ENCODE data around the gene RPP25. TPM values are rescaled to one million over a fixed set of nuclear protein-coding genes. Genes with fewer than 3 reads are reported as not detected.

RPP25 gene
- total and polyA plus RNA-seq, 2 of the 13 experiments (the other 11 are each of a cell fraction or from before 2014, with no cell fraction given) = 0.05 to 0.11 TPM

DNA sequence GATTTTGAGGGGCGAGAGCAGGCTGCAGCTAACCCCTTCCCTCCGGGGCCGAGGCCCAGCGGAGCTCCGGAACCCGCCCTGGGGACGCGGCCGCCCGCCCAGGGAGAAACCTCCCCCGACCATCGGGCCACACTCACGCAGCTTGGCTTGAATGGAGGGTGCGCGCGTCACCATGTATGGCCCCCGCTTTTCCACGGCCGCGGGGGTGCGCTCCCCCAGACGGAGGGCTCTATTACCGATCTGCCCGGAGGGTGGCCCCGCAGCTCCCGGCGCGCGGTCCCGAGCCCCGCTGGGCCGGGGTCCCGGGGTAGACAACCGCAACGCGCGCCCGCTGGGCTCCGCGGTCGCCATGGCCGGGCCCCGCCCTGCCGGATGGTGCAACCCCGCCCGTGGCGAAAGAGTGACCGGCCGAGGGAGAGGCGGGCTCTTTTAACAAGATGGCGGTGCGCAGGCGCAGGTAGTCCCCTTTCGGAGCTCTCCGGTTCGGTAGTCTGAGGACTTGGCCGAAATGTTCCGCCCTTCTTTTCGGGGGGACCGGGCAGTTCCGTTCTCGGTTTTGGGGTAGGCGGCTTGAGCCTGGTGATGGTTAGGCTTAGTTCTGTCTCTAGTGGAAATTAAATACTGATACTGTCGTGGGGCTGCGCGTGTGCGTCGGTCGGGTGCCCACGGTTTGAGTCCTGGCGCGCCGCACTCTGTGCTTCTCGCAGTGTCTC is 50.0 kb downstream of the RPP25 start, which contains the start of gene FAM219B (continued):
- TF ChIP-seq NFAT5 (CRISPR knock-in tag; IDR thresholded peaks at IDR 0.05) = no peak
- no peak for TF ChIP-seq TBX3 (IDR thresholded peaks at IDR 0.05; ENCODE audit: borderline replicate concordance)
- no peak for TF ChIP-seq ATRX (CRISPR knock-in tag; IDR thresholded peaks at IDR 0.05; ENCODE audit: borderline replicate concordance)
- TF ChIP-seq HMG20A (CRISPR knock-in tag; IDR thresholded peaks at IDR 0.05; ENCODE audit: borderline replicate concordance) = no peak
- no peak for TF ChIP-seq RAD51 (IDR thresholded peaks at IDR 0.05; ENCODE audit: borderline replicate concordance)
- TF ChIP-seq PHF21A (CRISPR knock-in tag; IDR thresholded peaks at IDR 0.05) = peak; percentile 30; the same call in 1 of the 2 replicates
- TF ChIP-seq, protein P1, sequence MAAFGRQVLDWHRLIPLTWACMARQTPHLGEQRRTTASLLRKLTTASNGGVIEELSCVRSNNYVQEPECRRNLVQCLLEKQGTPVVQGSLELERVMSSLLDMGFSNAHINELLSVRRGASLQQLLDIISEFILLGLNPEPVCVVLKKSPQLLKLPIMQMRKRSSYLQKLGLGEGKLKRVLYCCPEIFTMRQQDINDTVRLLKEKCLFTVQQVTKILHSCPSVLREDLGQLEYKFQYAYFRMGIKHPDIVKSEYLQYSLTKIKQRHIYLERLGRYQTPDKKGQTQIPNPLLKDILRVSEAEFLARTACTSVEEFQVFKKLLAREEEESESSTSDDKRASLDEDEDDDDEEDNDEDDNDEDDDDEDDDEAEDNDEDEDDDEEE (CRISPR knock-in tag; IDR thresholded peaks at IDR 0.05) = 0 out of 2 replicates have a peak, but pooled peaks have one; percentile 39
- TF ChIP-seq STAT6 (CRISPR knock-in tag; IDR thresholded peaks at IDR 0.05; ENCODE audit: borderline replicate concordance) = no peak
- no peak; the same call in 1 of the 2 replicates for TF ChIP-seq BORCS8-MEF2B (CRISPR knock-in tag; IDR thresholded peaks at IDR 0.05)
- TF ChIP-seq HOXA7 (CRISPR knock-in tag; IDR thresholded peaks at IDR 0.05) = no peak
- no peak for TF ChIP-seq ZNF260 (CRISPR knock-in tag; IDR thresholded peaks at IDR 0.05; ENCODE audit: borderline replicate concordance, low read depth)
- TF ChIP-seq POGK (CRISPR knock-in tag; conservative IDR thresholded peaks at IDR 0.05) = peak; percentile 63
- peak; percentile 27; the same call in 1 of the 2 replicates for TF ChIP-seq SALL1 (CRISPR knock-in tag; IDR thresholded peaks at IDR 0.05)
- no peak for TF ChIP-seq ZSCAN22 (CRISPR knock-in tag; IDR thresholded peaks at IDR 0.05)
- TF ChIP-seq ZSCAN25 (CRISPR knock-in tag; IDR thresholded peaks at IDR 0.05) = 0 out of 2 replicates have a peak, but pooled peaks have one; percentile 23
- TF ChIP-seq SALL2 (CRISPR knock-in tag; IDR thresholded peaks at IDR 0.05) = no peak
- TF ChIP-seq RELA (CRISPR knock-in tag; IDR thresholded peaks at IDR 0.05) = no peak

Measured in HepG2 (cell line).